GM18870 (cell line): ENCODE results near the gene PPP1R12C.

ENCODE experiments used
- ATAC-seq: cut with Tn5 transposase; IDR thresholded peaks from one replicate; pipeline ENCODE4 v1.9.1; 2021; ENCODE audit warnings: moderate library complexity; ENCODE audit not compliant: unreplicated experiment

The PPP1R12C gene

DNA sequence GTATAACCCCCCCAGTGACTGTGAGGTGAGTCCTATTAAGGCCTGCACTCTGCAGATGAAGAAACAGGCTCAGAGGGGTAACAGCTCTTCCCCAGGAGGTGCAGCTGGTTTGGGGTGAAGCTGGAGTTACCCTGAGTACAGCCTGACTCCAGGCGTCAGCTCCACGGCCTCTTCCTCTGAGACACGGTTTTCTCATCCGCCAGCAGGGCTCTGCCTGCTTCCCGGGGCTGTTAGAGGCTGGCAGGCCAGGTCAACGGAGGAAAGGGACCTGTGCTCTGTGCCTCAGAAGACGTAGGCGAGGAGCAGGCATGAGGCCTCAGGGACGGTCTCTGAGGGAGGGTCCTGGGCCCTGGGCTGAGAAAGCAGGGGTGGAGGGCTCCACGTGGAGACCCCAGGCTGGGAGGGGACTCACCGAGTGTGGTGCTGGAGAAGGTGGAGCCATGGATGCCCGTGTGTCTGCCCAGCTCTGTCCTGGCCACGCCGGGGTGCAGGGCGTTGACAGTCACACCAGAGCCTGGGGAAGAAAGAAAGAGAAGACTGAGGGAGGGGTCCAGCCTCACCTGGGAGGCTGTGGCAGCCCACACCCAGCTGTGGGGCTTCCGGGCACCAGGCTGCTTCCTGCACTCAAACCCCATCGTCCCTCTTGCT, 70.3 kb downstream of the PPP1R12C start:
- ATAC-seq = no peak

DNA sequence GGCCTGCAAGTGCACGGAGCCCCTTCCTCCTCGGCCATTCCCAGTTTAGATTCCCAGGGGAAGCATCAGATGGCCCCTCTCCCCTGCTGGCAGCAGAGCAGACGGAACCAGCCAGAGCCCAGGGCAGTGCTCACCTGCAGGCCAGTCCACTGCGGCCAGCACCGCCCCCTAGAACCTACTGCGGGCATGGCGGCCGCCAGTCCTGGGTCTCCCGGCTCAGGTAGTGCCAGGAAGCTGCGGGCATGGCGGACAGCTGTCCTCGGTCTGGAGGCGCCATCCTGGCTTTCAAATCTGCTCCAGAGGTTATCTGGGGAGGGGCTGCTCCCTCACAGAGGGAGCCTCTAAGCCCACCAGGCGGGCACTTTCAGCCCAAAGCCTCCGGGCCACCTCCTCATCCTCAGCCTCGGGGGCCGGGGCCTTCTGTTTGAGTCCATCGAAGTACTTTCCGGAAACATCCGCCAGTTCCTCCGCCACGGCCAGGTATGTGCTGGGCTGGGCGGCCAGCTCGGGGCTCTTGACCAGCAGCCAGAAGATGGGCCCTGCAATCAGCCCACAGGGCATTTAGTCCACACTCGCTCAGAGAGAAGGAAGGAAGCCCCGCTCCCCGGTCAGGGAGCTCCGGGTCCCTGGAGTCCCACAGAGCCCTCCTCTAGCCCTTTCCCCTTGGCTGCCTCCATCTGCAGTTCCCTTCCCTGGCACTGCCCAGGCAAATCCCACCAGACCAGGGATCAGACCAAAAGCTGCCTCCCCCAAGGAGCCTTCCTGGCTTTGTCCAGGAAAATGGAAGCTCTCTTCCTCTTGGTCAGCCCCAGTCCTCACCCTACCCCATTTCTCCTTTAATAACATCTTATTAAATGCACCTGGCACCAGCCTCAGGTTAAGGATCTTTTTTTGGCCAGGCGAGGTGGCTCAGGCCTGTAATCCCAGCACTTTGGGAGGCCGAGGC, 72.4 kb downstream of the PPP1R12C start:
- no peak for ATAC-seq

DNA sequence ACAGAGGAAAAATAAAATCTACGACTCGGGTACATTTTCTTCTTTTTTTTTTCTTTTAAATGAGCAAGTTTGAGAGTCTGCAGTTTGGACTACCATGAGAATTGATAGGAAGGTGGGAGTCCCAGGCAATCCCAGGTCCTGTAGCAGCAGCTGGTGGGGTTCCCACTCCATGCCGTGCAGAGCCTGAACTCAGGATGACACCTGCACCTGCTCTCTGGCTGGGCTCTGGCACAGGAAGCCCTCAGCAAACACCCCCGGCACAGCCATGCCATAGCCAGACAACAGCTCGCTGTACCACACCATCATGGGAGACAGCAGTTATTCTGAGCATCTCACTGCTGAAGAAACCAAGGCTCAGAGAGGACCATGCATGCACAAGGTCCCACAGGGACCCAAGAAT, 73.2 kb downstream of the PPP1R12C start:
- ATAC-seq = no peak

DNA sequence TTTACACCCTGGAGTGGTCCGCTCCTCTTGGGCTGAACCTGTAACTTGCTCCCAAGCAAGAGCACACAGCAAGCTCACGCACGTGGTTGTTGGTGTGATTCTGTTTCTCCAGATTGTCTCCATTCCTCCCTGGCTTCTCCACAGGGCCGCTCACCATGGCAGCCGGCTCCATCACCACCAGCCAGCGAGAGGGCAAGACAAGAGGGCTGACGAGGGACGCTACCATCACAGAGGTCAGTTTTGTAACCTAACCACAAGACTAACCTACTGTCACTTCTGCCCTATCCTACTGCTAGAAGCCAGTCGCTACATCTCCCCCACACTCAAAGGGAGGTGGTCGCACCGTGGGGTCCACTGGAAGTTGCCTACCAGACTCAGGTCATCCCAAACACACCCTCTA, 74.7 kb downstream of the PPP1R12C start:
- no peak for ATAC-seq

GRCh38 chr19:55042344-55042678, 75.1 kb downstream of the PPP1R12C start:
- no peak for ATAC-seq

GRCh38 chr19:55041627-55042343, 75.7 kb downstream of the PPP1R12C start:
- no peak for ATAC-seq

- no peak for ATAC-seq
Observed at GRCh38 chr19:55041244-55041626, 76.2 kb downstream of the PPP1R12C start.
